ENCODE data around the gene OR4D11. TPM values are rescaled to one million over a fixed set of nuclear protein-coding genes. Genes with fewer than 3 reads are reported as not detected.
"Not testable (repeated sequence)": the region's sequence is repeated elsewhere in the genome, so short reads cannot be mapped to it uniquely, and the experiment has no call there.

The OR4D11 gene
- total RNA-seq, result not detected
- long read RNA-seq, result 0 reads

DNA sequence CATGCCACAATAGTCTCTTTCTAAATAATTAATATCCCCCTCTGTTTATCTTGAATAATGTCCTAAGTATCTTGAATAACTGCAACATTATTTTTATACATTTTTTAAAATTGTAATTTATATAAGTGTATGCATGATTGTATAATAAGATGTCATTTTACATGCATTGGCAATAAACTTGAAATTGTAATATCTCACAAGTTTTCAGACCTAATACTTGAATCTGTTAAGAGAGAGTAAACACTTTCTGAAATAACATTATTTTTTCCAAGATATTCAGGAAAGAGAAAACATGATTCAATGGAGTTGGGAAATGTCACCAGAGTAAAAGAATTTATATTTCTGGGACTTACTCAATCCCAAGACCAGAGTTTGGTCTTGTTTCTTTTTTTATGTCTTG lies at the start of gene OR4D11:
Gene OR4D11, plus strand, starts transcription at position 301 of the 400 bp plus-strand sequence. Its CDS starts 0 bp downstream, at position 301.
- no peak for DNase-seq (ENCODE audit: low spot score)

DNA sequence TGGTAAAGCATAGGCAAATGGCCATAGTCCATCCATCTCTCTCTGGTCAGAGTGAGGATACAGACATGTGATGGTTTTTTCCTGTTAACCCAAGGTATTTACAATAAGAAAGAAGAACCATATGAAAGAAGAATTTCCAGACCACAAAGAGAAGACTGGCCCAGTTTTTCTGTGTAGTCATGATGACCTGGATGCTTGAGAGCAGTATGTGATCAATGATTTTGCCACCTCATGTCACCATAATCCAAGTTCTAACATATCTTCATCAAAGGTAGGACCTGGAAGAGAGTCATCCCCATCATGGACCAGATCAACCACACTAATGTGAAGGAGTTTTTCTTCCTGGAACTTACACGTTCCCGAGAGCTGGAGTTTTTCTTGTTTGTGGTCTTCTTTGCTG lies 46.7 kb upstream of the OR4D11 start, which contains the start of gene OR4D6:
Gene OR4D6, plus strand, starts transcription at position 301 of the 400 bp plus-strand sequence. Its CDS starts 0 bp downstream, at position 301.
- DNase-seq (ENCODE audit: low spot score), result no peak

DNA sequence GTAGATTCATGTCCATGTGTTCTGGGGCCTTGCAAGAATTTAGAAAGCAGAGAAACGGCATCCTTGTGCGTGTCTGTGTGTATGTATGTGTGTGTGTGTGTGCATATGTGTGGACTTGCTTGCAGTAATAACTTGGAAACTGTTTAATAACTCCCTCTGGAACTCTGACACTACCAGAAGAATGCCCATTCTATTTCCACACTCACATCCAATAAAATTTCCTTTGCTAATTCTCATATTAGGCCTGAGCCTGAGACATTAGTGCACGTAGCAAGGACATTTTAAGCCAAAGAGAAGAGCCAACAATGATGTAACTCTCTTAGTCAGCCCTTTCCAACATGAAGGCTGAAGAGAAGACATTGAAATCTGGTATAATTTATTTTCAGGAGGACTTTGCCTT lies 43.5 kb upstream of the OR4D11 start:
- DNase-seq (ENCODE audit: low spot score), result no peak

DNA sequence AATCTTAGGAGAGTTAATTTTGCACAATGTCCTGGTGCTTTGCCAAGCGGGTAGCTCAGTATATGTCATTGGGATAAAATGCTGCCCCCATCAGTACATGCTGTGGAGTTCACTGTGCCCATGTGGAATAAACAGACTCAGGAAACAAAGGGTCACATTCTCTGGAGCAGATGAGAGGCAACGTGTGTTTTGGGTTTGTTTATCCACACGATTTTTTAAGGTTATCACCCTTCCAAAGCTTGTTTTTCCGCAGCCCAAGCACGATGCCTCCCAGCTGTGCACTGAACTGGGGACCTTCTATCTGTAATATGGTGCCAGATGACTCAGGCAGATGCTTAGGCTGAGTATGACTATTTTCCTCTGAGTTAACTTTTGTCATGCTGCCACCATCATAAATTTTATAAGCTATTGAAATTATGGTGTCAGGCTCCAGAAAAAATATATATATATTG lies 40.2 kb upstream of the OR4D11 start:
- no peak for DNase-seq (ENCODE audit: low spot score)

DNA sequence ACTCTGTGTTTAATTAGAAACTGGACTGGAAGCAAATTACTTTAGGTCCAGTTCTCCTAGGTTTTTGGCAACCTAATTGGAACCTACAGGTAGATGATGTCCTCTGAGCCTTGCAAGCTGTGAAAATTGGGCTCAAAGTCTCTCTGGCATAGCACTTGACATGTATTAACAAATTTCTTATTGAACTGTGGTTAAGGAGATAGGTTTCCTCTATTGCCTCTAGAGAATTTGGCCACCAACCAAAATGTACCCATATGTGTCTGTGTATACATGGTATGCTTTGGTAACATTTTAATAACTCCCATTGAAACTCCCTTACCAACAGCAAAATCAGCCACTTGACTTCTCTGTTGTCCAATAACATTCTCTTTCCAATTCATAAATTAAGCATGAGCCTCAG lies 30.4 kb upstream of the OR4D11 start, which contains the start of gene OR4D10:
Gene OR4D10, plus strand, starts transcription at position 301 of the 400 bp plus-strand sequence. CDS start 4,115 bp downstream, outside the sequence.
- DNase-seq (ENCODE audit: low spot score), result no peak

DNA sequence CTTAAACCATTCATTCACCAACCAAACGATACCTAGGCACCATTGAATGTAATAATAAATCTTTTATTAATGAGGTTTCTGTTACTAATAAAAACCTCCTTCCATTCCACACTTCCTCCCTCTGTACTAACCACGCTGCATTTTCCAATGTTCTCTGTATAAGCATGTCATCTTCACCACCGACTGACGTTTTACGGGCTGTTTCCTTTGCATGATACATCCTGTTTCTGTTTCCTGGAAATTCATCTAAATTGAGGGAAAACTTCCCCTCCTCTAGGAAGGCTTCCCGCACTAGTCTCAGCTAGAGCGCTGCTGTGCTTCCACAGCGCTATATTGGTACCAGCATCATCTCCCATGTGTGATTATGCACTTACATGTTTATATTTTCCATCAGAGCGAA lies 28.2 kb upstream of the OR4D11 start:
- no peak for DNase-seq (ENCODE audit: low spot score)

DNA sequence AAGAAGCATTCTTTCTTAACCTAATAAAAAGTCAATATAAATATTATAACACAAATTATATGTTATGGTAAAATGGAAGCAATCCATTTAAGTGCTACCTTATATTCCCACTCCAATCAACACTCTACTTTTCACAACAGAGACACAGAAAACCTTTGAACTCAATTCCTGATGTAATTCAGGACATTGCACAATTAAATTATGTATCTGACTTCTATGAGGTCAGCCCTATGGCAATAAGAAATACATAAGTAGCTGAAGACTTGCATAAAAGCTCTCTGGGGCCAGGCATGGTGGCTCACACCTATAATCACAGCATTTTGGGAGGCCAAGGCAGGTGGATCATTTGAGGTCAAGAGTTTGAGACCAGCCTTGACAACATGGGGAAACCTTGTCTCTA lies 23.5 kb upstream of the OR4D11 start:
- DNase-seq (ENCODE audit: low spot score), result no peak

DNA sequence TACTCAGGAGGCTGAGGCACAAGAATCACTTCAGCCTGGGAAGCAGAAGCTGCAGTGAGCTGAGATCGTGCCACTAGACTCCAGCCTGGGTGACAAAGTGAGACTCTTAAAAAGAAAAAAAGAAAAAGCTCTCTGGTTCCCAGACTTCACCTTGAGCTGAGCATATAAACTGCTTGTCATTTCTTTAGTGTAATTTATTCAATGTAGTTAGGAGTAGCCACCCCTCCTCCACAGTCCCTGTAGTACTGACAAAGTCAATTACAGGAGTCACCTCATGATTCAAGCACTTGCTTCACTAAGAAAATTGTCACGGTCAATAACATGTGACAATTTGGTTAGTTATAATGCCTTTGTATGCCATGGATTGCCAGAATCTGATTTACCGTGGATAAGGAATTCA lies 23.0 kb upstream of the OR4D11 start:
- no peak for DNase-seq (ENCODE audit: low spot score)

DNA sequence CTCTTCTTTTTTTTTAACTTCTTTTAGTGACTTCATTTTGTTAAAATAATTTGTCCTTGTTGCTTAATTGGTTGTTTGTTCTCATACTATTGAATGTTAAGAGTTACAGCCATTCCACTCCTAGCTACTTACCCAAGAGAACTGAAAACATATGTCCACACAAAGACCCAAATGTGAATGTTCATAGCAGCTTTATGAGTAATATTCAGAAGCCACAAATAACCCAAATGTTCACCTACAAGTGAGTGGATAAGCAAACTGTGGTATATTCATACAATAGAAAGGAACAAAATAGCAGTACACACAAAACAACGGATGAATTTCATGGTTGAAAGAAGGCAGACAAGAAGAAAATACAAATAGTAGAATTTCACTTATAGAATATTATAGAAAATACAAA lies 1.4 kb upstream of the OR4D11 start:
- DNase-seq (ENCODE audit: low spot score), result no peak

DNA sequence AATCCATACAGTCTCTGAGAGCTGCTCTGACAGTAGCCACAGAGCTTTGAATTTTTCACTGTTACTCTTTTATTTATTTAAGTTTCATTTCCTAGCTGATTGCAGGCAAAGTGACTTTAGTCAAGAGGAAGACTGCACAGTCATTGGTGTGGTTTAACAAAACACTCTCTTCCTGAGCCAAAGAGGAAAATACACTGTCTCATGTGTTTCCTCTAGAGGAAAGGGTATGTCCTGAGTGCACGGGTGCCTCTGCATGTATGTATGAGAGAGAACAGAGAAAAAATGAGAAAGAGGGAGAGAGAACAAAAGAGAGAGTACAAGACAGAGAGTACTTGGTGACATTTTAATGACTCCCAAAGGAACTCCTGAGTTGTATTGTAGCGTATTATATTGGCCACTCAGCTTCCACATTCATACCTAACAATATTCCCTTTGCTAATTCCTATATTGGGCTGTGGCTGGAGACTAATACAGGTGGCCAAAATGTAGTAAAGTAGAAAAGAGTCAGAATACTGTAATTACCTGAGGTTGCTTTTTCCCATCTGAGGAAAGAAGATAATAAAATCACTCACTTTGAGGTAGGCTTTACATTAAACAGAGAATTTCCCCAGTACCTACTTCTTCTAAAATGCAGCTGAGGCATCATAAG lies 7.7 kb downstream of the OR4D11 start, which contains the start of gene OR4D9:
Gene OR4D9, plus strand, starts transcription at position 599 of the 649 bp plus-strand sequence. CDS start 3,374 bp downstream, outside the sequence.
- DNase-seq (ENCODE audit: low spot score), result no peak

DNA sequence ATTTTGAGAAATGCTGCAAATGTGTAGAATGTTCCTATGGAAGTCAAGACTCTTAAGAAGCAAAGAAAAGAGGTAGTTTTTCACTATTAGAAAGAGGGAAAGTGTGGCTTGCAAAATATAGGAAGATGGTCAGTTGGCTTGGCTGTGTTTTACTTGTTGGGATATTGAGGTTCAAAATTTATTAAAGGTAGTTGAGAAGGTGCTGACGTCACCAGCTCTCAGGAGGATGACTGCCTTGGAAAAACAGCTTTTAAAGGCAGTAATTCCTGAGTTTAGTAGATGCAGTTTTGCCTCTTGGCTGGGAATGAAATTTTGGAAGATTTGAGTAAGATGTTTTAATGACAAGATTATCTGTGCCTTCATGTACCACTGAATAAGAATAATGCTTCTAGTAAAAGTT lies 8.3 kb downstream of the OR4D11 start:
- no peak for DNase-seq (ENCODE audit: low spot score)

DNA sequence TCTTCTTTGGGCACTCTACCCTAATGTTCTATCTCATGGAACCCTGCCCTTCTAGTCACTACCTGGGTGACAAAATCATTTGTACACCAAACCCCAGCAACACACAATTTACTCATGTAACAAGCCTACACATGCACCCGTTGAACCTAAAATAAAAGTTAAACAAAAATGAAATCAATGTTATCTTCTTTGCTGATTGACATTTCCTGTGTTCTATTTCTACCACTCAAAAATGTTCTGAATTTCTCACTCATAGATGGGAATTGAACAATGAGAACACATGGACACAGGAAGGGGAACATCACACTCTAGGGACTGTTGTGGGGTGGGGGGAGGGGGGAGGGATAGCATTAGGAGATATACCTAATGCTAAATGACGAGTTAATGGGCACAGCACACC lies 16.8 kb downstream of the OR4D11 start:
- DNase-seq (ENCODE audit: low spot score), result not testable (repeated sequence)

DNA sequence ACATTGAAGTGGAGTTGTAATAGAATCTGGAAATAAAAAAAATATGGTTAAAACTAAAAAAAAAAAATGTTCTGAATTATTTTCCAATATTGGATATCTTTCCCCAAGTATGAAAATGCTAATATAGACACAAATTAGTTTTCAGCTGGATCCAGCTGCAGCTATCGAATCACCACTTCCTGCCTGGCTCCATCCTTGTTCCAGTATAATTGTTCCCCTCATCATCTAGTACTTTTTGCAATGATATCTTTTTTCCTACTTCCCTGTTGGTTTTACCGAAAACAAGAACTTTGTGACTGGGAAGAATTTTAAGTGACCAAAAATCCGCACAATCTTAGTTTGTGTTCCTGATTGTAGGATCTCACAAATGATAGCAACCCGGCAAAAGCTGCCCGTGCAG lies 17.4 kb downstream of the OR4D11 start:
- no peak for DNase-seq (ENCODE audit: low spot score)

DNA sequence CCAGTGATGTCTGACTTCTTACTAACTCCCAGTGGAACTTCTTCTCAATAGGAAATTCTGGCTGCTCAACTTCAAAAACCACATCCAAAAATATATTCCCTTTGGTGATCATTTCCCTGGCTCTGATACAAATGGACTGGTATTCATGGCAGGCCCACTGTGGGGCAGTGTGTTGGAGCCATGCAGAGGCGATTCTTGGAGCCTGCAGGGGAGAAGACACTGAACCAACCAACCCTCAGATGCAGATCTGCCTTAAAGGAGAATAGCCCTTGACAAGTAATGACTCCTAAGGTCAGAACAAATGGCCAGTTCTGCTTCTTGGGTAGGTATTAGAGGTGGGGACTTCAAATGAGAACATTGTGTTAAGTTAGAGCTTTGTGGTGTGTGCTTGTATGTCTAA lies 20.2 kb downstream of the OR4D11 start:
- DNase-seq (ENCODE audit: low spot score), result no peak

DNA sequence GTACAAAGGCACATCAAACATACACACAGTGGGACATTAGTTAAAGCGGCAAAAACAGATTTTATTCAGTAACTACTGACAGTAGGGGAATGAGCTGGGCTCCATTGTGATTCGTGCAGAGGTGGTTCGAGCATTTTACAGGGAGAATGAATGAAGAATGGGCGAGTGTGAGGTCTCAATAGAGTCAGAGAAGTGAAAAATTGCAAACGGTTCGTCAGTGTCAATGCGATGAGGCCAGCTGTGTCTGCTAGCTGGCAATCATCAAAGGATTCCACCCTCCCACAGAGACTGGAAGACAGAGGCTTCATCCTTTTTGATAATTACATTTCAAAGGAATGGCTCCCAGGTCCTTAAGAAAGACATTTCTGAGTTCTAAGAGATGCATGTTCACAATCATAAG lies 25.3 kb downstream of the OR4D11 start:
- DNase-seq (ENCODE audit: low spot score), result no peak

DNA sequence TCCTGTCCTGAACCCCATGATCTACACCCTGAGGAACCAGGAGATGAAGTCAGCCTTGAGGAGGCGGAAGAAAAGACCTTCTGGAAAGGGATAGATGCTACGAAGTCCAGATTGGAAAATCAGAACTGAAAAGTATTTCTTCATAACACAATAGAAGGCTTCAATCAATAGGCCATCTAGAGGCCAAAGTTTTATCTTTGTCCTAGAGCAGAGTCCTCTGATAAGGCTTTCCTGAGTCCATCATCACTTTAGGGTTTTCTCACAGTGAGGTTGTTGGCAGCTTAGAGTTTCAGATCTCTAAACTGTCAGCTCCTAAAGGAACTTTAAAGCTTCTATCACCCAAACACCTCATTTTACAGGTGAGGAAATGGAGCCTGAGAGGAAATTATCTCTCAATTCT lies 29.2 kb downstream of the OR4D11 start:
- DNase-seq (ENCODE audit: low spot score), result no peak

DNA sequence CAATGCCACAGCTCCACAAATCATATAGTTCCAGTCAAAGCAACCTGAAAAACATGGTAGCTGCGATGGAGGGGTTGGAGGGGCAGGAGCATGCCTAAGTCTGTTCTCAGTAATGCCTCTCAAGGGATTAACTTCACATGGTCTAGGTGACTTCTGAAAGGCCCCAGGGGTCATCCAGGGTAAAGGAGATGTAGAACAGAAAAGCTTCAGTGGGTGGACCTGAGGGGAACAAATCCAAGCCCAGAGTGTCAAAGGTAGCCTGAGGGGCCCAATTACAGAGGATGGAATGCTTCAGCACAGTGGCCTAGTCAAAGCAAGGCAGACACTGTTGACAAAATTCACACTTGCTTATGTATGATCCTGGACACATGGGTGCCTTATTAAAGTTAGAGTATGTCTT lies 31.3 kb downstream of the OR4D11 start:
- DNase-seq (ENCODE audit: low spot score), result no peak

DNA sequence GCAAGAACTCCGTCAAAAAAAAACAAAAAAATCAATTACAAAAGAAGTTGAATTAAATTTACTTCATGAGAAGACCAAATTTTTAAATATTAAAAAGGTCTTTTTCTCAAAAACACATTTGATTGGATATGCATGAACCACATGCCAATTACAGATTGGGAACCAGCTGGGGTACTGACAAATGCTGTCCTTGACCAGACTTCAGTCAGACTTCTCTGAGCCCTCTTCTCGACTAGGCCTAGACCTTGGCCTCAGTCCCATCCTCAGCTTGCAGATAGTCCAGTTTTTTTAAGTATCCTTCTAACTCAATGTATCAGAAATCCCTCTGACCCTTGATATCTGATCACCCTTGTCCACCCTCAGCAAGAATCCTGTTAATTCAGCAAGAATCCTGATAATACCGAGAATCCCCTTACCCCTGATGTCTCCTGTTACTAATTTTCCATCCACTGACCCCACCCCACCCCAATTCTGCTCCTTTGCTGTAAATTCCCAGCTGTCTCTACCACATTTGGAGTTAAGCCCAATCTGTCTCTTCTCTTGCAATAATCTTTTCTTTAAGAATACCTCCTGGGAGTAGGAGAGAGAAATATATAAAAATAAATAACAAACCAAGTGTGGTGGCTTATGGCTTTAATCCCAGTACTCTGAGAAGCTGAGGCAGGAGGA lies 38.9 kb downstream of the OR4D11 start:
- no peak for DNase-seq (ENCODE audit: low spot score)

DNA sequence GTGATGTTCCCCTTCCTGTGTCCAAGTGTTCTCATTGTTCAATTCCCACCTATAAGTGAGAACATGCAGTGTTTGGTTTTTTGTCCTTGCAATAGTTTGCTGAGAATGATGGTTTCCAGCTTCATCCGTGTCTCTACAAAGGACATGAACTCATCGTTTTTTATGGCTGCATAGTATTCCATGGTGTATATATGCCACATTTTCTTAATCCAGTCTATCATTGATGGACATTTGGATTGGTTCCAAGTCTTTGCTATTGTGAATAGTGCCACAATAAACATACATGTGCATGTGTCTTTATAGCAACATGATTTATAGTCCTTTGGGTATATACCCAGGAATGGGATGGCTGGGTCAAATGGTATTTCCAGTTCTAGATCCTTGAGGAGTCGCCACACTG lies 40.3 kb downstream of the OR4D11 start:
- DNase-seq (ENCODE audit: low spot score), result not testable (repeated sequence)

DNA sequence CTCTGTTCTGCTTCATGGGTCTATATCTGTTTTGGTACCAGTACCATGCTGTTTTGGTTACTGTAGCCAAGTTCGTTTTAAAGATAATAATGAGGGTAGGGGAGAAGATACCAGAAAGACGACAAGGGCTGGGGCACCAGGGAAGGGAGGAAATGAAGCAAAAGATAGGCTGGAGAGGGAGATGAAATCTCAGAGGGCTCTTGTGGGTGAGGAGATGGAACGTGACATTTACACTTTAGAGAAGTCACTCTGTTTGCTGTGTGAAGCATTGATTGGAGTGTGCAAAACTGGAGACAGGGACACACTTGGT lies 41.4 kb downstream of the OR4D11 start:
- no peak for DNase-seq (ENCODE audit: low spot score)

DNA sequence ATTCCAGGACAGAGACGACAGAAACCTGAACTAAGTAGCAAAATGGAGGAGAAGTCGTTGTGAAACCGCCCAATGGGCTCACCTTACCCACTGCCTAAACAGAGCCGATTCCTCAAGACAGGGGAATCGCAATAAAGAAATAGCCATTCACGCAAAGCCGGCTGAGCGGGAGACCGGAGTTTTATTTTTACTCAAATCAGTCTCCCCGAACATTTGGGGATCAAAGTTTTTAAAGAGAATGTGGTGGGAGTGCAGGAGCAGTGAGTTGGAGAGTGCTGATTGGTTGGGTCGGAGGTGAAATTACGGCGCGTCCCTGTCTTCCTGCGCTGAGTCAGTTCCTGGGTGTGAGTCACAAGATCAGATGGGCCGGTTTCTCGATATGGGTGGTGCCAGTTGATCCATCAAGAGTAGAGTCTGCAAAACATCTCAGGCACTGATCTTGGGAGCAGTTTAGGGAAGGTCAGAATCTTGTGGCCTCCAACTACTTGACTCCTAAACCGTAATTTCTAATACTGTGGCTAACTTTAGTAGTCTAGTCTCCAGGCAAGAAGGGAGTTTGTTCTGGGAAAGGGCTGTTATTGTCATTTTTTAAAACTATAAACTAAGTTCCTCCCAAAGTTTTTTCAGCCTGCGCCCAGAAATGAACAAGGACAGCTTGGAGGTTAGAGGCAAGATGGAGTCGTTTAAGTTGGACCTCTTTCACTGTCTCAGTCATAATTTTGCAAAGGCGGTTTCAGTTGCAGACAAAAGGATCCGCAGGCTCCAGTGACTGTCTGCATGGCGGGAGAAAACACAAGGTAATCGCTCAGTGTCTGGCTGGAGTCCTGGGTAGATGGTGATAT lies 42.0 kb downstream of the OR4D11 start:
- no peak for DNase-seq (ENCODE audit: low spot score)
